IMR-90 (cell line): Measurements from ENCODE around the gene AKAP12. TPM values are rescaled to one million over a fixed set of nuclear protein-coding genes. Genes with fewer than 3 reads are reported as not detected.

Experiments
- ATAC-seq: fragments of 200-7000 bp; cut with Tn5 transposase; 2 replicates; pipeline ENCODE4 v1.9.1; 2020; ENCODE audit warnings: low read depth, mild to moderate bottlenecking, moderate library complexity
- BruUV-seq: library from RNA; stranded (reverse); fragments of 400-500 nt; replicated peaks from 2 replicates; lab custom pipeline; 2021; lab: Mats Ljungman, UMichigan
- CTCF ChIA-PET: fragments of 300-600 bp; formaldehyde crosslinking; extraction: SDS; loops from one replicate; lab custom pipeline; 2021; ENCODE audit warnings: antibody characterized with exemption; lab: Yijun Ruan, JAX
- POLR2A ChIA-PET: fragments of 300-600 bp; sonication (Branson Sonifier 250); formaldehyde crosslinking; loops from one replicate; lab custom pipeline; 2022; ENCODE audit warnings: antibody characterized with exemption; ENCODE audit not compliant: unreplicated experiment; lab: Charles Lee
- DNase-seq: peaks from one replicate; pipeline ENCODE4 v3.0.0; 2013
- H2AFZ ChIP-seq: replicated peaks from 2 replicates; pipeline ENCODE3; 2013; ENCODE audit warnings: low read length, mild to moderate bottlenecking; ENCODE audit not compliant: poor library complexity
- H2AK5ac ChIP-seq: 2 replicates; pipeline ENCODE4 v1.6.1; 2013; ENCODE audit warnings: low read depth, low read length, inconsistent platforms
- H2AK9ac ChIP-seq: replicated peaks from 2 replicates; pipeline ENCODE3; 2013; ENCODE audit warnings: mild to moderate bottlenecking, low read depth, low read length, moderate library complexity; ENCODE audit not compliant: poor library complexity
- H2BK120ac ChIP-seq: 2 replicates; pipeline ENCODE4 v1.6.1; 2013; ENCODE audit warnings: low read depth, low read length, inconsistent platforms
- H2BK15ac ChIP-seq: 3 replicates; pipeline ENCODE4 v1.6.1; 2013; ENCODE audit warnings: low read depth, low read length, inconsistent platforms
- H2BK20ac ChIP-seq: 2 replicates; pipeline ENCODE4 v1.6.1; 2013; ENCODE audit warnings: low read depth, mild to moderate bottlenecking, inconsistent platforms, low read length, moderate library complexity
- H2BK5ac ChIP-seq: 2 replicates; pipeline ENCODE4 v1.6.1; 2013; ENCODE audit warnings: mild to moderate bottlenecking, low read depth, low read length, inconsistent platforms; ENCODE audit not compliant: poor library complexity, severe bottlenecking
- H3K14ac ChIP-seq: replicated peaks from 2 replicates; pipeline ENCODE4 v1.6.1; 2013; ENCODE audit warnings: low read depth, low read length, inconsistent platforms
- H3K18ac ChIP-seq: 2 replicates; pipeline ENCODE4 v1.6.1; 2013; ENCODE audit warnings: low read depth, low read length, control low read depth
- H3K23ac ChIP-seq: 2 replicates; pipeline ENCODE4 v1.6.1; 2013; ENCODE audit warnings: low read depth, low read length, inconsistent platforms
- H3K27ac ChIP-seq: 2 replicates; pipeline ENCODE4 v1.5.1; 2013; ENCODE audit warnings: mild to moderate bottlenecking, control low read depth, low read length; ENCODE audit not compliant: insufficient read depth
- H3K27me3 ChIP-seq: 2 replicates; pipeline ENCODE4 v1.6.1; 2013; ENCODE audit warnings: low read length; ENCODE audit not compliant: control insufficient read depth, insufficient read depth
- H3K36me3 ChIP-seq: 2 replicates; pipeline ENCODE4 v1.6.1; 2013; ENCODE audit warnings: low read length, mixed read lengths; ENCODE audit not compliant: control insufficient read depth, insufficient read depth
- H3K4ac ChIP-seq: 2 replicates; pipeline ENCODE4 v1.6.1; 2013; ENCODE audit warnings: low read depth, low read length, inconsistent platforms
- H3K4me1 ChIP-seq: 2 replicates; pipeline ENCODE4 v1.6.1; 2013; ENCODE audit warnings: low read length, mixed read lengths; ENCODE audit not compliant: control insufficient read depth, insufficient read depth
- H3K4me2 ChIP-seq: 2 replicates; pipeline ENCODE4 v1.6.1; 2013; ENCODE audit warnings: low read depth, mild to moderate bottlenecking, control low read depth, low read length, moderate library complexity
- H3K4me3 ChIP-seq: 2 replicates; pipeline ENCODE4 v1.5.1; 2013; ENCODE audit warnings: low read depth, mild to moderate bottlenecking, control low read depth, low read length, moderate library complexity; ENCODE audit not compliant: insufficient read depth
- H3K56ac ChIP-seq: 2 replicates; pipeline ENCODE4 v1.6.1; 2013; ENCODE audit warnings: low read length, inconsistent platforms; ENCODE audit not compliant: insufficient read depth; ENCODE audit errors: extremely low read depth
- H3K79me1 ChIP-seq, 2 experiments: 2 replicates each; pipeline ENCODE4 v1.6.1; 2013; ENCODE audit warnings: low read length in 2 of 2, inconsistent platforms in 1 of 2, low read depth in 1 of 2
- H3K9ac ChIP-seq: 2 replicates; pipeline ENCODE4 v1.6.1; 2013; ENCODE audit warnings: low read depth, low read length, control low read depth
- H3K9me1 ChIP-seq: 2 replicates; pipeline ENCODE4 v1.6.1; 2013; ENCODE audit warnings: low read length, inconsistent platforms; ENCODE audit not compliant: insufficient read depth
- H3K9me3 ChIP-seq: 2 replicates; pipeline ENCODE4 v1.6.1; 2013; ENCODE audit warnings: low read length; ENCODE audit not compliant: control insufficient read depth, insufficient read depth
- H4K20me1 ChIP-seq: 2 replicates; pipeline ENCODE4 v1.6.1; 2013; ENCODE audit warnings: low read length, inconsistent platforms; ENCODE audit not compliant: insufficient read depth
- H4K5ac ChIP-seq: 2 replicates; pipeline ENCODE4 v1.6.1; 2013; ENCODE audit warnings: mild to moderate bottlenecking, low read depth, low read length, control low read depth
- H4K8ac ChIP-seq, 2 experiments: 2 replicates each; pipeline ENCODE4 v1.6.1; 2013; ENCODE audit warnings: low read depth in 2 of 2, low read length in 2 of 2, control low read depth in 1 of 2, inconsistent platforms in 1 of 2
- H4K91ac ChIP-seq: 2 replicates; pipeline ENCODE4 v1.6.1; 2013; ENCODE audit warnings: low read depth, low read length, inconsistent platforms; ENCODE audit not compliant: insufficient read depth
- ELK1 ChIP-seq: fragments of 150-350 bp; IDR thresholded peaks from 2 replicates; pipeline ENCODE4 v1.6.1; 2016; ENCODE audit warnings: low read depth, mild to moderate bottlenecking, low read length, moderate library complexity, borderline replicate concordance
- FOS ChIP-seq: fragments of 150-350 bp; IDR thresholded peaks from 2 replicates; pipeline ENCODE4 v1.6.1; 2016; ENCODE audit warnings: low read depth, low read length
- MAZ ChIP-seq: IDR thresholded peaks from 2 replicates; pipeline ENCODE4 v1.6.1; 2012; ENCODE audit warnings: low read depth, mild to moderate bottlenecking, low read length, improper control_type of control experiment, moderate library complexity, borderline replicate concordance
- MXI1 ChIP-seq: IDR thresholded peaks from 2 replicates; pipeline ENCODE4 v1.6.1; 2012; ENCODE audit warnings: low read depth, mild to moderate bottlenecking, low read length, moderate library complexity, borderline replicate concordance
- NFE2L2 ChIP-seq: fragments of 150-350 bp; IDR thresholded peaks from 2 replicates; pipeline ENCODE4 v1.6.1; 2016; ENCODE audit warnings: low read depth, mild to moderate bottlenecking, low read length
- POLR2A ChIP-seq: IDR thresholded peaks from 2 replicates; pipeline ENCODE4 v1.6.1; 2012; ENCODE audit warnings: mild to moderate bottlenecking, low read depth, low read length
- RAD21 ChIP-seq: IDR thresholded peaks from 2 replicates; pipeline ENCODE4 v1.6.1; 2012; ENCODE audit warnings: low read length, improper control_type of control experiment
- RCOR1 ChIP-seq: IDR thresholded peaks from 2 replicates; pipeline ENCODE4 v1.6.1; 2012; ENCODE audit warnings: mild to moderate bottlenecking, low read length, improper control_type of control experiment; ENCODE audit not compliant: insufficient replicate concordance
- RFX5 ChIP-seq: IDR thresholded peaks from 2 replicates; pipeline ENCODE4 v1.8.0; 2012; ENCODE audit warnings: low read depth, mild to moderate bottlenecking, low read length, moderate library complexity
- SMC3 ChIP-seq: fragments of 150-350 bp; IDR thresholded peaks from 2 replicates; pipeline ENCODE4 v1.6.1; 2016; ENCODE audit warnings: low read depth, mild to moderate bottlenecking, antibody characterized with exemption, low read length, moderate library complexity
- WGBS, 2 experiments: methylation state at CpG; one replicate each; pipeline versions ENCODE4 v1.1.5 to v1.1.7; 2013; ENCODE audit warnings: missing lambda C conversion rate in 2 of 2; ENCODE audit not compliant: insufficient read length in 1 of 2; ENCODE audit errors: extremely low coverage in 2 of 2; 5-methylcytosine and 5-hydroxymethylcytosine counted together
- dilution Hi-C: fragments of 300-500 bp; cut with HindIII; formaldehyde crosslinking; loops from one replicate; pipeline ENCODE4 v1.14.3; 2018; ENCODE audit warnings: low sequenced_read_pairs; ENCODE audit not compliant: unreplicated experiment
- in situ Hi-C: fragments of 300-500 bp; cut with MboI; formaldehyde crosslinking; loops from 3 replicates; pipeline ENCODE4 v1.14.3; 2019; ENCODE audit warnings: low sequenced_read_pairs, inconsistent platforms, mixed read lengths
- intact Hi-C: fragments of 100-400 bp; cut with micrococcal nuclease; formaldehyde crosslinking; loops from 2 replicates; pipeline ENCODE4 v1.10.0; 2022
- polyA plus RNA-seq, 3 experiments: library from polyadenylated mRNA; depleted of rRNA; stranded (reverse); fragments of >200 nt; gene quantifications; 2 replicates each; pipeline ENCODE4 v1.2.3, GENCODE V29; 2012; ENCODE audit warnings: low replicate concordance in 1 of 3
- total RNA-seq: library from RNA; depleted of rRNA; stranded (reverse); fragments of >200 nt; gene quantifications from 2 replicates; pipeline ENCODE4 v1.2.3, GENCODE V29; 2012

The AKAP12 gene
- total and polyA plus RNA-seq, 2 of the 4 experiments (the other 2 are of a cell fraction) = 56.0 to 118 TPM

- no CpG with 5 or more reads among the region's 1 CpG for WGBS, 2 experiments
Observed at GRCh38 chr6:151321438-151321837, 81.7 kb downstream of the AKAP12 start.

More at GRCh38 chr6:151321438-151321837, 81.7 kb downstream of the AKAP12 start:
- no peak overlapping the region for H3K23ac ChIP-seq
- H3K9ac ChIP-seq = no peak overlapping the region
- H4K5ac ChIP-seq = no peak overlapping the region
- H3K4me2 ChIP-seq = no peak overlapping the region
- peaks cover 5% of the 10 kb centered on the region; the same call in 1 of the 2 replicates for H4K20me1 ChIP-seq
- no peak overlapping the region for H3K4me3 ChIP-seq
- H3K14ac ChIP-seq = no peak overlapping the region
- no peak overlapping the region for H3K56ac ChIP-seq
- H3K9me3 ChIP-seq = no peaks in the 10 kb centered on the region
- no peak overlapping the region for H2AFZ ChIP-seq
- no peaks in the 10 kb centered on the region for H3K36me3 ChIP-seq
- DNase-seq (no peak), ATAC-seq (no peak)
- H2BK15ac ChIP-seq = no peak overlapping the region
- no peak overlapping the region for H3K18ac ChIP-seq
- intact Hi-C loops (no loop called here), dilution Hi-C loops (no loop called here), in situ Hi-C loops (loop anchor here (5.0 to 10.0 kb wide), 2 partner anchors 309 to 497 kb away; no protein-coding TSS in a partner anchor)
- H3K27me3 ChIP-seq = no peaks in the 10 kb centered on the region
- no peak overlapping the region for H3K27ac ChIP-seq
- peaks cover 14% of the 10 kb centered on the region for H3K4me1 ChIP-seq
- H3K79me1 ChIP-seq = peaks cover 6 to 15% of the 10 kb centered on the region in 2 experiments; a peak in 3 of 4 replicates
- peaks cover 5% of the 10 kb centered on the region for H3K9me1 ChIP-seq
- H4K91ac ChIP-seq = no peak overlapping the region
- H2BK120ac ChIP-seq = no peak overlapping the region
- H2BK5ac ChIP-seq = no peak overlapping the region
- TF ChIP-seq MAZ = no peak
- no peak for TF ChIP-seq POLR2A
- no peak for TF ChIP-seq SMC3
- no peak for TF ChIP-seq NFE2L2
- no peak for TF ChIP-seq RCOR1
- no peak for TF ChIP-seq ELK1
- TF ChIP-seq RAD21 = no peak
- no peak for TF ChIP-seq MXI1
- TF ChIP-seq RFX5 = no peak
- TF ChIP-seq FOS = no peak
- H3K4ac ChIP-seq = no peak overlapping the region
- H2AK9ac ChIP-seq = no peak overlapping the region
- no peak overlapping the region for H4K8ac ChIP-seq
- no peak overlapping the region for H2AK5ac ChIP-seq
- BruUV-seq = no TSS peak
- no peak overlapping the region for H2BK20ac ChIP-seq
- ChIA-PET POLR2A (interaction anchor here (0.6 kb wide), 1 partner anchor 951 kb away, joined by 4 read pairs; no protein-coding TSS in a partner anchor), CTCF (no interaction called here)
